Cardiac muscle cell (in vitro differentiated cells and primary cell): Measurements from ENCODE around the gene GHRL. TPM values are rescaled to one million over a fixed set of nuclear protein-coding genes. Genes with fewer than 3 reads are reported as not detected.

ENCODE experiments used
- DNase-seq, 2 donors: peaks; one replicate each; pipeline versions ENCODE4 v3.0.0 to v3.0.0-alpha.2; 2010 to 2017; ENCODE audit warnings: low read depth in 1 of 2, low spot score in 1 of 2
- H3K27ac ChIP-seq: fragments of 200-600 bp; sonication (generic); 2 replicates; pipeline ENCODE4 v1.5.1; 2016
- H3K27me3 ChIP-seq: fragments of 200-600 bp; sonication (generic); 2 replicates; pipeline ENCODE4 v1.6.0; 2016; ENCODE audit warnings: control low read depth
- H3K36me3 ChIP-seq: fragments of 200-600 bp; sonication (generic); 2 replicates; pipeline ENCODE4 v1.5.1; 2016; ENCODE audit warnings: control low read depth
- H3K4me1 ChIP-seq: fragments of 200-600 bp; sonication (generic); 2 replicates; pipeline ENCODE4 v1.8.1; 2017; ENCODE audit warnings: low read depth, mild to moderate bottlenecking, mixed run types
- H3K4me3 ChIP-seq: fragments of 200-600 bp; sonication (generic); 2 replicates; pipeline ENCODE4 v1.5.1; 2016; ENCODE audit warnings: mild to moderate bottlenecking
- H3K9me3 ChIP-seq: fragments of 200-600 bp; sonication (generic); 2 replicates; pipeline ENCODE4 v1.5.1; 2017; ENCODE audit warnings: low read depth, mild to moderate bottlenecking, control low read depth
- polyA plus RNA-seq: library from polyadenylated mRNA; unstranded; fragments of >200 nt; fragmentation: Nextera tagmentation; extraction: Ambion mirVana; gene quantifications from 2 replicates; pipeline ENCODE4 v1.2.1, GENCODE V29; 2016
- total RNA-seq: library from RNA; depleted of rRNA; stranded (reverse); fragments of >200 nt; gene quantifications from 2 replicates; pipeline ENCODE4 v1.2.3, GENCODE V29; 2016
- TF ChIP-seq, protein P1 (sequence below): IDR thresholded peaks from 2 replicates; pipeline ENCODE4 v1.5.1; 2012; ENCODE audit warnings: low read depth, mild to moderate bottlenecking, low read length

GHRL gene
- total and polyA plus RNA-seq, 2 experiments from 2014 or later = 0.18 to 0.46 TPM

DNA sequence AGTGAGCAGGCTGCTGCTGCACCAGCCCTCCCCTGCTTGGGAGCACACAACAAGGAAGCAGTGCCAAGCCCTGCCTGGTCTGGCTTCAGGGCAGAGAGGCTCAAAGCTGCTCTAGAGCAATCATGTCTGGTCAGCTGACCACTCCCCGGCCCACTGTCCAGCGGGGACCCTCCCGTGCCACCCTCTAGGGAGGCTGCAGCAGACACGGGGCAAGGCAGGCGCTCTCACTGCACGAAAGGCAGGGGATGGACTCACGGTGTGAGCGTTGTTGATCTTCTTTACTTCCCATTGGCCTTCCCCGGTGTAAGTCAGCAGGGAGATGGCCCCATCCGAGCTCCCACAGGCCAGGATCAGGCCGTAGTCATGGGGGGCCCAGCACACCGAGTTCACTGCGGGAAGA, 19.0 kb upstream of the GHRL start:
- peaks cover 61% of the 10 kb centered on the region for H3K36me3 ChIP-seq
- TF ChIP-seq, protein P1, sequence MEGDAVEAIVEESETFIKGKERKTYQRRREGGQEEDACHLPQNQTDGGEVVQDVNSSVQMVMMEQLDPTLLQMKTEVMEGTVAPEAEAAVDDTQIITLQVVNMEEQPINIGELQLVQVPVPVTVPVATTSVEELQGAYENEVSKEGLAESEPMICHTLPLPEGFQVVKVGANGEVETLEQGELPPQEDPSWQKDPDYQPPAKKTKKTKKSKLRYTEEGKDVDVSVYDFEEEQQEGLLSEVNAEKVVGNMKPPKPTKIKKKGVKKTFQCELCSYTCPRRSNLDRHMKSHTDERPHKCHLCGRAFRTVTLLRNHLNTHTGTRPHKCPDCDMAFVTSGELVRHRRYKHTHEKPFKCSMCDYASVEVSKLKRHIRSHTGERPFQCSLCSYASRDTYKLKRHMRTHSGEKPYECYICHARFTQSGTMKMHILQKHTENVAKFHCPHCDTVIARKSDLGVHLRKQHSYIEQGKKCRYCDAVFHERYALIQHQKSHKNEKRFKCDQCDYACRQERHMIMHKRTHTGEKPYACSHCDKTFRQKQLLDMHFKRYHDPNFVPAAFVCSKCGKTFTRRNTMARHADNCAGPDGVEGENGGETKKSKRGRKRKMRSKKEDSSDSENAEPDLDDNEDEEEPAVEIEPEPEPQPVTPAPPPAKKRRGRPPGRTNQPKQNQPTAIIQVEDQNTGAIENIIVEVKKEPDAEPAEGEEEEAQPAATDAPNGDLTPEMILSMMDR = no peak
- H3K4me1 ChIP-seq = no peaks in the 10 kb centered on the region
- no peaks in the 10 kb centered on the region for H3K27me3 ChIP-seq
- no peak overlapping the region for H3K27ac ChIP-seq
- no peak for DNase-seq
- H3K9me3 ChIP-seq = no peaks in the 10 kb centered on the region
- no peak overlapping the region for H3K4me3 ChIP-seq

DNA sequence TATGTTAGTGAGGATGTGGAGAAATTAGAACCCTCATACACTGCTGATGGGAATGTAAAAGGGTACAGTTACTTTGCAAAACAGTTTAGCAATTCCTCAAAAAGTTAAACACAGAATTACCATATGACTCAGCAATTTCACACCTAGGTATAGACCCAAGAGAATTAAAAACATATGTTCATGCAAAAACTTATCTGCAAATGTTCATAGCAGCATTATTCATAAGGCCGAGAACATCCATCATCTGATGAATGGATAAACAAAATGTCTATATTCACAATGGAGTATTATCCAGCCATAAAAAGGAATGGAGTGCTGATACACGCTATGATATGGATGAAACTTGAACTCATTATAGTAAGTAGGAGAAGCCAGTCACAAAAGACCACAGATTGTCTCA, 17.8 kb upstream of the GHRL start:
- Histone ChIP-seq H3K9me3 (no peaks in the 10 kb centered on the region), H3K4me1 (no peaks in the 10 kb centered on the region), H3K27me3 (no peaks in the 10 kb centered on the region), H3K4me3 (no peak overlapping the region), H3K36me3 (peaks cover 69% of the 10 kb centered on the region), H3K27ac (no peak overlapping the region)
- no peak for DNase-seq
- TF ChIP-seq, protein P1 = no peak

DNA sequence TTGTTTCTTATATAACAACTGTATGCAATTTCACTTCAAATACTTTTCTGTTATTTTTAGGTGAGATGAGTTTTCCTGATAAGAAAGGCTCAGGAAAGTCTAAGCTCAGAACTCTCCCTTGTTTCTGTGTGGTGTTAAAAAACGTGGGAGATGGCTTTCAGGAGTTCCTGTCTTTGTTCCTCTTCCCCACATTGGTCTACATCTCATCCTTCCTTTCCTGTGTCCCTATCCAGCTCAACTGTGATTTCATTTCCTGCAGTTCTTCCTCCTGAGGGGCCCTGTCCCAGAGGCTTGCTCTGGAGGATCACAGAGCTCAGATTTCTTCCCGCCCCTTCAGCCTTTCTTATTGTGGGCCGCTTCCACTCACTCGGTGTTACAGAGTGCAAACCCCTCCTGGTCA, 17.0 kb upstream of the GHRL start:
- TF ChIP-seq, protein P1 = no peak
- Histone ChIP-seq H3K36me3 (peaks cover 72% of the 10 kb centered on the region), H3K4me3 (no peak overlapping the region), H3K27me3 (no peaks in the 10 kb centered on the region), H3K4me1 (no peaks in the 10 kb centered on the region), H3K9me3 (no peaks in the 10 kb centered on the region), H3K27ac (no peak overlapping the region)
- peak in 1 of 2 donors; percentile 46 for DNase-seq

DNA sequence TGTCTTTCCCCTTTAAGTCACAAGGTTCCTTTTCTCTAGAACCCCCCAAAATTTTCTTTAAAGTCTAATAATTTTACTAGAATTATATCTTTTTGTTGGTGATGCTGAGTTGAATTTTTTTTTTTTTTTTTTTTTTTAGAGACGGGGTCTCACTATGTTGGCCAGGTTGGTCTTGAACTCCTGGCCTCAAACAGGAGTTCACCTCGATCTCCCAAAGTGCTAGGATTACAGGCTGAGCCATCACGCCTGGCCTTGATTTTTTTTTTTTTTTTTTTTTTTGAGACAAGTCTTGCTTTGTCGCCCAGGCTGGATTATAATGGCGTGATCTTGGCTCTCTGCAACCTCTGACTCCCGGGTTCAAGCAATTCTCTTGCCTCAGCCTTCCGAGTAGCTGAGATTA, 15.9 kb upstream of the GHRL start:
- peaks cover 71% of the 10 kb centered on the region for H3K36me3 ChIP-seq

DNA sequence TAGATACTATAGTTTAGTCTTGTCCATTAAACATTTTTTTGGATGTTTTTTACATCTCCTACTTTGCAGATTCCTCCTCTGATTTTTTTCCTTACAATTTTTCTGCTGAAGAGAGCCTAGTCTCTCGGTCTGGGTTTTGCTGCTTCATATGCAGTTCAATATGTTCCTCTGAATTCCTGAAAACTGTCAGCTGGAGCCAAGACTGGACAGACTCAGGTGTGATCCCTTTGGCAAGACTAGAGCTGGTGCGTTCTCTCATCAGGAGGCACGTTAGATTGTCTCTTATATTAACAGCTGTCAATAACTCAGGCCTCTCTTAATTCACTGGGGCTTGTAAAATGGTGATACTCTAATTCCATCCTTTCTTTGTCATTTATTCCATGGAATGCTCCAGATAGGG, 13.4 kb upstream of the GHRL start:
- no peaks in the 10 kb centered on the region for H3K27me3 ChIP-seq
- peaks cover 65% of the 10 kb centered on the region for H3K36me3 ChIP-seq
- no peak for DNase-seq
- H3K4me1 ChIP-seq = no peaks in the 10 kb centered on the region
- TF ChIP-seq, protein P1 = no peak
- H3K9me3 ChIP-seq = no peaks in the 10 kb centered on the region
- H3K27ac ChIP-seq = no peak overlapping the region
- H3K4me3 ChIP-seq = no peak overlapping the region

More for the DNA sequence above, 15.9 kb upstream of the GHRL start:
- H3K4me3 ChIP-seq = no peak overlapping the region
- no peak overlapping the region for H3K27ac ChIP-seq
- H3K4me1 ChIP-seq = no peaks in the 10 kb centered on the region
- no peaks in the 10 kb centered on the region for H3K9me3 ChIP-seq
- H3K27me3 ChIP-seq = no peaks in the 10 kb centered on the region
- TF ChIP-seq, protein P1 = no peak
- DNase-seq = no peak
